ENCODE measurements around the gene GADL1.

- TF ChIP-seq, protein P1, sequence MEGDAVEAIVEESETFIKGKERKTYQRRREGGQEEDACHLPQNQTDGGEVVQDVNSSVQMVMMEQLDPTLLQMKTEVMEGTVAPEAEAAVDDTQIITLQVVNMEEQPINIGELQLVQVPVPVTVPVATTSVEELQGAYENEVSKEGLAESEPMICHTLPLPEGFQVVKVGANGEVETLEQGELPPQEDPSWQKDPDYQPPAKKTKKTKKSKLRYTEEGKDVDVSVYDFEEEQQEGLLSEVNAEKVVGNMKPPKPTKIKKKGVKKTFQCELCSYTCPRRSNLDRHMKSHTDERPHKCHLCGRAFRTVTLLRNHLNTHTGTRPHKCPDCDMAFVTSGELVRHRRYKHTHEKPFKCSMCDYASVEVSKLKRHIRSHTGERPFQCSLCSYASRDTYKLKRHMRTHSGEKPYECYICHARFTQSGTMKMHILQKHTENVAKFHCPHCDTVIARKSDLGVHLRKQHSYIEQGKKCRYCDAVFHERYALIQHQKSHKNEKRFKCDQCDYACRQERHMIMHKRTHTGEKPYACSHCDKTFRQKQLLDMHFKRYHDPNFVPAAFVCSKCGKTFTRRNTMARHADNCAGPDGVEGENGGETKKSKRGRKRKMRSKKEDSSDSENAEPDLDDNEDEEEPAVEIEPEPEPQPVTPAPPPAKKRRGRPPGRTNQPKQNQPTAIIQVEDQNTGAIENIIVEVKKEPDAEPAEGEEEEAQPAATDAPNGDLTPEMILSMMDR (IDR thresholded peaks at IDR 0.05) = no peak
- TF ChIP-seq POLR2A (IDR thresholded peaks at IDR 0.05) = no peak
Observed at GRCh38 chr3:30752491-30752890, 142.0 kb downstream of the GADL1 start.

All from adrenal gland (tissue), 5 donors.